Measurements from ENCODE around the gene ZDHHC24. TPM values are rescaled to one million over a fixed set of nuclear protein-coding genes. Genes with fewer than 3 reads are reported as not detected.

ZDHHC24 gene
- total RNA-seq, 4 donors from 2014 or later, result 0.29 to 11.9 (median 8.9) TPM

DNA sequence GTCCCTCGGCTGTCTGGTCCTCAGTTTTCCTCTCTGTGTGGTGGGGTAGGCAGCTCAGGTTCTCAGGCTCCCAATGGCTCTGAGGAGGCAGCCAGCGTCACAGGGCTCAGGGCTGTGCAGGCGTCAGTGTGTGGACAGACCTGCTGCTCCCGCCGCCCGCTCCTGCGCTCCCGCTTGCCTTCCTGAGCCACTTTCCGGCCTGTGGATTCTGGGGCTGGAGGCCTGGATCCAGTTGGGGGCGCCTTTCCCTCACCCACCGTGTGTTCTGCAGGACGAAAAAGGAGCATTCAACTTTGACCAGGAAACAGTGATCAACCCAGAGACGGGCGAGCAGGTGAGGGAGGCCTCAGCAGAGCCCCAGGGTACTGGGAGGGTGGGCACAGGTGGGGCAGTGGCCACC lies 50.9 kb downstream of the ZDHHC24 start:
- TF ChIP-seq, protein P1, sequence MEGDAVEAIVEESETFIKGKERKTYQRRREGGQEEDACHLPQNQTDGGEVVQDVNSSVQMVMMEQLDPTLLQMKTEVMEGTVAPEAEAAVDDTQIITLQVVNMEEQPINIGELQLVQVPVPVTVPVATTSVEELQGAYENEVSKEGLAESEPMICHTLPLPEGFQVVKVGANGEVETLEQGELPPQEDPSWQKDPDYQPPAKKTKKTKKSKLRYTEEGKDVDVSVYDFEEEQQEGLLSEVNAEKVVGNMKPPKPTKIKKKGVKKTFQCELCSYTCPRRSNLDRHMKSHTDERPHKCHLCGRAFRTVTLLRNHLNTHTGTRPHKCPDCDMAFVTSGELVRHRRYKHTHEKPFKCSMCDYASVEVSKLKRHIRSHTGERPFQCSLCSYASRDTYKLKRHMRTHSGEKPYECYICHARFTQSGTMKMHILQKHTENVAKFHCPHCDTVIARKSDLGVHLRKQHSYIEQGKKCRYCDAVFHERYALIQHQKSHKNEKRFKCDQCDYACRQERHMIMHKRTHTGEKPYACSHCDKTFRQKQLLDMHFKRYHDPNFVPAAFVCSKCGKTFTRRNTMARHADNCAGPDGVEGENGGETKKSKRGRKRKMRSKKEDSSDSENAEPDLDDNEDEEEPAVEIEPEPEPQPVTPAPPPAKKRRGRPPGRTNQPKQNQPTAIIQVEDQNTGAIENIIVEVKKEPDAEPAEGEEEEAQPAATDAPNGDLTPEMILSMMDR (IDR thresholded peaks at IDR 0.05), result no peak
- TF ChIP-seq POLR2A (IDR thresholded peaks at IDR 0.05), result no peak
- intact Hi-C loops (cut with DNase I; ENCODE audit: low total_unique reads), result no loop called here
- no peak for DNase-seq

DNA sequence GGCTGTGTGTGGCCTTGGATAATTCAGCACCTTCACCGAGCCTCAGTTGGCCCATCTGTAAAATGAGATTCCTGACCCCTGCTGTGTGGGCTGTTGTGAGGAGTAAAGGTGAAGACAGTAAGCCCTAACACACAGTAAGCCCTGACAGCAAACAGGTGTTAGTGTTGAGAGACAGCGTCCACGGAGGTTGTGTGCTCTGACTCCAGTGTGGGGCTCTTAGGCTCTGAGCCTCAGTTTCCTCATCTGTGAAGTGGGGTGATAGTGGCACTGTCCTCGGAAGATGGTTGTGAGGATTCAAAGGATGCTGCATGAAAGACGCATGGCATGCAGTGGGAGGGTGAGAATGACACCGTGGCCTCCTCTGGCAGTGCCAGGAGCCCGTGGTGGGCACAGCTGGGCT lies 51.4 kb downstream of the ZDHHC24 start:
- no peak for DNase-seq
- Histone ChIP-seq H3K9me3 (no peaks in the 10 kb centered on the region), H3K4me3 (no peak overlapping the region), H3K27me3 (no peaks in the 10 kb centered on the region), H3K36me3 (no peaks in the 10 kb centered on the region), H3K4me1 (no peaks in the 10 kb centered on the region), H3K27ac (no peak overlapping the region)
- intact Hi-C loops (cut with DNase I; ENCODE audit: low total_unique reads), result no loop called here
- TF ChIP-seq, protein P1 (IDR thresholded peaks at IDR 0.05), result no peak
- no peak for TF ChIP-seq POLR2A (IDR thresholded peaks at IDR 0.05)

More for the DNA sequence above, 50.9 kb downstream of the ZDHHC24 start:
- Histone ChIP-seq H3K4me1 (no peaks in the 10 kb centered on the region), H3K4me3 (no peak overlapping the region), H3K27ac (no peak overlapping the region), H3K9me3 (no peaks in the 10 kb centered on the region), H3K36me3 (no peaks in the 10 kb centered on the region), H3K27me3 (no peaks in the 10 kb centered on the region)

DNA sequence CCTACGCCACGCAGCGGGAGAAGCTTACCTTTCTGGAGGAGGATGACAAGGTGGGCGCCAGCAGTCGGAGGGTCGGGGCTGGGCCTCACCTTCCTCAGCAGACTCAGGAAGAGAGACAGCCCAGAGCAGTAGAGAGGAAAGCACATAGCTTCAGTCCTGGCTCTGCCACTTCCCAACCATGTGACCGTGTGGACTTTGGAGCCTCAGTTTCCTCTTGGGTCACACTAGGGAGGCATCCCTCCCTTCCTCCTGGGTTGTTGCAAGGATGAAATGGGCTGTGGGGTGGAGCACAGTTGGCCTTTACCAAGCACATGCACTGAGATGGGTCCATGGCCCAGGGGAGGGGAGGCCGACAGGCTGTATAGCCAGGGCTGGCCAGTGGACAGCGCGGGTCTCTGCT lies 52.7 kb downstream of the ZDHHC24 start:
- no peaks in the 10 kb centered on the region for H3K9me3 ChIP-seq
- no peak overlapping the region for H3K27ac ChIP-seq
- TF ChIP-seq POLR2A (IDR thresholded peaks at IDR 0.05), result no peak
- TF ChIP-seq, protein P1 (IDR thresholded peaks at IDR 0.05), result no peak
- DNase-seq, result no peak
- no peaks in the 10 kb centered on the region for H3K4me1 ChIP-seq
- H3K36me3 ChIP-seq, result no peaks in the 10 kb centered on the region
- H3K4me3 ChIP-seq, result no peak overlapping the region
- intact Hi-C loops (cut with DNase I; ENCODE audit: low total_unique reads), result no loop called here
- H3K27me3 ChIP-seq, result no peaks in the 10 kb centered on the region

DNA sequence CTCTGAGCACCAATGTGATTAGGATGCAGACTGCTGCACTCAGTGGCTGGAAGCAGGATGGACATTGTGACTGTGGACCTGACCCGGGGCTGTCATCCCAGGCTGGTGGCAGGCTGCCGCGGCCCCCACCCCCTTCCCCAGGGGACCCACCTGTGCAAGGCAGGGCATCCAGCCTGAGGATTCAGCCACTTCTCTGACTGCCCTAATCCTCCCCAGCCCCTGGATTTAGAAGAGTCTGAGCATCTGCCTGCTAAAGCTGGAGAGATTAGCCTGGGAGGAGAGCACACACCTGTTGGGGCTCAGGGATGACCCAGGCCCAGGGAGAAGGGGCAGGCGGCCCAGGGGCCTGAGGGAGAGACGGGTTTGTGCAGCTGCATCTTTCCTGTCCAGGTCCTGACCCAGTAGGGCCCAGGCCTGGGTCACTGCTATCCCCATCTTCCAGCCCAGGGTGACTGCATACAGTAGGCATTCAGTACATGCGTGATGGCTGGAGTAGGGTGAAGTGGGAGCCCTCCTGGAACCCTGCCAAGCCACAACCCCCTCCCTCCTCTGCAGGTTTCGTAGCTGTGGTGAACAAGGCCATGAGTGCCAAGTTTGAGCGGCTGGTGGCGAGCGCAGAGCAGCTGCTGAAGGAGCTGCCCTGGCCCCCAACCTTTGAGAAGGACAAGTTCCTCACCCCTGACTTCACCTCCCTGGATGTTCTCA lies 53.5 kb downstream of the ZDHHC24 start:
- TF ChIP-seq POLR2A (IDR thresholded peaks at IDR 0.05), result no peak
- TF ChIP-seq, protein P1 (IDR thresholded peaks at IDR 0.05), result no peak

DNA sequence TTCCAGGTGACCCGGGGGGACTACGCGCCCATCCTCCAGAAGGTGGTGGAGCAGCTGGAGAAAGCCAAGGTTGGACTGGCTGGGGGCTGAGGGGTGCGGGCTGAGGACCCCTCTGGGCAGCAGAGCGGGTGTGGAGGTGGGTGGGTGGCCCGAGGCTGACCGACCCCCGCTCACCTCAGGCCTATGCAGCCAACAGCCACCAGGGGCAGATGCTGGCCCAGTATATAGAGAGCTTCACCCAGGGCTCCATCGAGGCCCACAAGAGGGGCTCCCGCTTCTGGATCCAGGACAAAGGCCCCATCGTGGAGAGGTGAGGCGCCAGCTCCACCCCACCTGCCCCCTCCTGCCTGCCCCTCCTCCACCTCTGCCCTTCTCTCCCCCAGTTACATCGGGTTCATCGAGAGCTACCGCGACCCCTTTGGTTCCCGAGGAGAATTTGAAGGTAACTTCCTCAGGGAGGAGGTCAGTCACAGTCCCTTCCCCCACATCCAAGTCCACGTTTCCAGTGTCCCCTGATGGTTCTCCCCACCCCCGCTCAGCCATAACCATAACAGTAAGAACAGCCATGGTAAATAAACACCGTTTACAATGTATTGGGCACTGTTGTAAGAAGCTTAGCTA lies 54.4 kb downstream of the ZDHHC24 start:
- no peaks in the 10 kb centered on the region for H3K9me3 ChIP-seq
- no peak overlapping the region for H3K4me3 ChIP-seq
- DNase-seq, result no peak
- TF ChIP-seq, protein P1 (IDR thresholded peaks at IDR 0.05), result no peak
- no peak for TF ChIP-seq POLR2A (IDR thresholded peaks at IDR 0.05)
- no peaks in the 10 kb centered on the region for H3K4me1 ChIP-seq
- no peaks in the 10 kb centered on the region for H3K27me3 ChIP-seq
- no peak overlapping the region for H3K27ac ChIP-seq
- no peaks in the 10 kb centered on the region for H3K36me3 ChIP-seq
- intact Hi-C loops (cut with DNase I; ENCODE audit: low total_unique reads), result no loop called here

More for the DNA sequence above, 53.5 kb downstream of the ZDHHC24 start:
- Histone ChIP-seq H3K4me3 (no peak overlapping the region), H3K36me3 (no peaks in the 10 kb centered on the region), H3K27ac (no peak overlapping the region), H3K9me3 (no peaks in the 10 kb centered on the region), H3K4me1 (no peaks in the 10 kb centered on the region), H3K27me3 (no peaks in the 10 kb centered on the region)
- no peak for DNase-seq
- intact Hi-C loops (cut with DNase I; ENCODE audit: low total_unique reads), result no loop called here

Data from uterus (tissue), 4 donors.